OCI-LY3 (cell line): Measurements from ENCODE around the gene COQ7.

Source experiments
- CTCF ChIP-seq: fragments of 200-600, 300-600 bp; sonication (generic); IDR thresholded peaks from 2 replicates; pipeline ENCODE4 v1.5.1; 2014; ENCODE audit warnings: antibody characterized with exemption, low read length, low read depth
- EZH2phosphoT487 ChIP-seq: fragments of 200-600 bp; shearing (Covaris generic); IDR thresholded peaks from 2 replicates; pipeline ENCODE4 v1.6.1; 2018; ENCODE audit warnings: antibody characterized with exemption, mixed run types, low read depth

DNA sequence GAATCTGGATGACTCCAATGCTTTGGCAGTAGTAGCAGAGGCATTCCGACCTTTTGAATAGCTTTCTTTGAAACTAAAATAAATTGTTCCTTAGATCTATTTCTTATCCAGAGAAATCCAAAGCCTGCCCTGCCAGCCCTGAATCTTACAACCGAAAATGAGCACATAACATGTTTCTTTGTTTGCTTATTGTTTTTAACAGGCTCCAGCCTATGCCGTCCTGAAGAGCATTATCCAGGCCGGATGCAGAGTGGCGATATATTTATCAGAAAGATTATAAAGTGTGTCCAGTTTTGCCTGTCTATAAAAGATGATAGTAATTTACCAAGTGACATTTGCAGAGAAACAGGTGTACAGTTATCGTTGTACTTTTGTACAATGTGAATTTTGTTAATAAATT lies 10.5 kb downstream of the COQ7 start:
- TF ChIP-seq CTCF = no peak
- TF ChIP-seq EZH2phosphoT487 = no peak
